Esophagus squamous epithelium (tissue), 4 donors: Measurements from ENCODE around the gene A2ML1.

ENCODE experiments used
- POLR2A ChIP-seq, 4 donors: fragments of 450-650 bp; IDR thresholded peaks; one replicate each; pipeline ENCODE4 v1.6.1; 2017; ENCODE audit warnings: antibody characterized with exemption in 4 of 4, mild to moderate bottlenecking in 4 of 4, moderate library complexity in 3 of 4
- TF ChIP-seq, protein P1 (sequence below), 6 experiments: fragments of 450-650 bp in 4 of 6; fragments of 200-600 bp in 2 of 6; sonication (generic) in 2 of 6; IDR thresholded peaks; one replicate each; pipeline ENCODE4 v1.5.1; 2016 to 2019; ENCODE audit warnings: antibody characterized with exemption in 6 of 6, mild to moderate bottlenecking in 4 of 6, moderate library complexity in 4 of 6

DNA sequence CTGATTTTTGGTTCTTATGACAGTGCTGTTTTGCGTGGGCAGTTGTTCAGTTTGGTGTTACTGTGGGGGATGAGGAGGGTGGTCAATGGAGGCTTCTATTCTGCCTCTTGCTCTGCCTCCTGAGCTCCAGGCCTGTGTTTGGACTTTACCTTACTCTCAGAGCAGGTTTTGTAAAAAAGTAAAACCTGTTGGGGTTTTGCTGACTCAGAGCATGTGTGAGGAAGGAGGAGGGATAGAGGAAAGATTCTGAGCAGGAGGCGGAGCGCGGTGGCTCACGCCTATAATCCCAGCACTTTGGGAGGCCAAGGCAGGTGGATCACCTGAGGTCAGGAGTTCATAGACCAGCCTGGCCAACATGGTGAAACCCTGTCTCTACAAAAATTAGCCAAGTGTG, 6.7 kb downstream of the A2ML1 start:
- TF ChIP-seq, protein P1, sequence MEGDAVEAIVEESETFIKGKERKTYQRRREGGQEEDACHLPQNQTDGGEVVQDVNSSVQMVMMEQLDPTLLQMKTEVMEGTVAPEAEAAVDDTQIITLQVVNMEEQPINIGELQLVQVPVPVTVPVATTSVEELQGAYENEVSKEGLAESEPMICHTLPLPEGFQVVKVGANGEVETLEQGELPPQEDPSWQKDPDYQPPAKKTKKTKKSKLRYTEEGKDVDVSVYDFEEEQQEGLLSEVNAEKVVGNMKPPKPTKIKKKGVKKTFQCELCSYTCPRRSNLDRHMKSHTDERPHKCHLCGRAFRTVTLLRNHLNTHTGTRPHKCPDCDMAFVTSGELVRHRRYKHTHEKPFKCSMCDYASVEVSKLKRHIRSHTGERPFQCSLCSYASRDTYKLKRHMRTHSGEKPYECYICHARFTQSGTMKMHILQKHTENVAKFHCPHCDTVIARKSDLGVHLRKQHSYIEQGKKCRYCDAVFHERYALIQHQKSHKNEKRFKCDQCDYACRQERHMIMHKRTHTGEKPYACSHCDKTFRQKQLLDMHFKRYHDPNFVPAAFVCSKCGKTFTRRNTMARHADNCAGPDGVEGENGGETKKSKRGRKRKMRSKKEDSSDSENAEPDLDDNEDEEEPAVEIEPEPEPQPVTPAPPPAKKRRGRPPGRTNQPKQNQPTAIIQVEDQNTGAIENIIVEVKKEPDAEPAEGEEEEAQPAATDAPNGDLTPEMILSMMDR (IDR thresholded peaks at IDR 0.05), result no peak
- no peak for TF ChIP-seq POLR2A (IDR thresholded peaks at IDR 0.05)
